HCT116 (cell line): ENCODE results near the gene VMP1. TPM values are rescaled to one million over a fixed set of nuclear protein-coding genes. Genes with fewer than 3 reads are reported as not detected.

Experiments used
- ATAC-seq: fragments of 200-7000 bp; cut with Tn5 transposase; 2 replicates; pipeline ENCODE4 v1.9.1; 2020; ENCODE audit warnings: mild to moderate bottlenecking, moderate library complexity
- BruUV-seq: library from RNA; stranded (reverse); fragments of 400-500 nt; replicated peaks from 2 replicates; lab custom pipeline; 2021; lab: Mats Ljungman, UMichigan
- CTCF ChIA-PET: fragments of 300-600 bp; sonication (Branson Sonifier 250); formaldehyde crosslinking; loops from one replicate; lab custom pipeline; 2021; ENCODE audit warnings: antibody characterized with exemption; lab: Charles Lee
- POLR2A ChIA-PET: fragments of 300-600, 350-600 bp; sonication (Branson Sonifier 250); formaldehyde crosslinking; loops from one replicate; lab custom pipeline; 2021; ENCODE audit warnings: antibody characterized with exemption; lab: Charles Lee
- RAD21 ChIA-PET, 2 experiments: fragments of 300-600 bp; sonication (Branson Sonifier 250); formaldehyde crosslinking; loops; one replicate each; lab custom pipeline; 2023; ENCODE audit warnings: low total read pairs in 2 of 2; ENCODE audit not compliant: uncharacterized antibody in 2 of 2, unreplicated experiment in 2 of 2, low non-redundant PET in 1 of 2; lab: Charles Lee
- DNase-seq: peaks from one replicate; pipeline ENCODE4 v3.0.0-alpha.2; 2010; ENCODE audit warnings: low read depth, low spot score
- H2AFZ ChIP-seq: fragments of 200-600 bp; shearing (Covaris generic), sonication (generic); 2 replicates; pipeline ENCODE4 v1.6.1; 2017; ENCODE audit warnings: low read depth, mixed run types, mixed read lengths, antibody characterized with exemption, low read length; ENCODE audit not compliant: poor library complexity, severe bottlenecking
- H3K27ac ChIP-seq: 2 replicates; pipeline ENCODE4 v1.5.1; 2012; ENCODE audit warnings: low read depth, low read length
- H3K27me3 ChIP-seq: fragments of 200-600 bp; sonication (generic); 2 replicates; pipeline ENCODE4 v1.6.1; 2016; ENCODE audit warnings: mixed run types, low read length, mixed read lengths; ENCODE audit not compliant: insufficient read depth
- H3K36me3 ChIP-seq, 2 experiments: fragments of 200-500 bp in 1 of 2; fragments of 200-600 bp in 1 of 2; sonication (Bioruptor generic) in 1 of 2; sonication (generic) in 1 of 2; 2 replicates each; pipeline versions ENCODE4 v1.5.1 to v1.6.1; 2014 to 2016; ENCODE audit warnings: low read length in 2 of 2, inconsistent platforms in 1 of 2, mixed read lengths in 1 of 2, mixed run types in 1 of 2; ENCODE audit not compliant: insufficient read depth in 2 of 2, control insufficient read depth in 1 of 2
- H3K4me1 ChIP-seq, 2 experiments: fragments of 200-600 bp in 1 of 2; sonication (generic) in 1 of 2; 2 replicates each; pipeline versions ENCODE4 v1.5.1 to v1.6.1; 2012 to 2017; ENCODE audit warnings: low read length in 2 of 2, inconsistent platforms in 1 of 2, mild to moderate bottlenecking in 1 of 2, mixed read lengths in 1 of 2, mixed run types in 1 of 2, moderate library complexity in 1 of 2; ENCODE audit not compliant: insufficient read depth in 2 of 2, control insufficient read depth in 1 of 2
- H3K4me2 ChIP-seq: fragments of 200-600 bp; sonication (generic); 2 replicates; pipeline ENCODE4 v1.6.1; 2017; ENCODE audit warnings: mixed run types, low read length, mixed read lengths
- H3K4me3 ChIP-seq, 2 experiments: fragments of 200-600 bp in 1 of 2; sonication (generic) in 1 of 2; replicated peaks in 1 of 2; 2 replicates each; pipeline ENCODE4 v1.5.1; 2011 to 2016; ENCODE audit warnings: low read length in 2 of 2, control low read depth in 1 of 2, low read depth in 1 of 2, mild to moderate bottlenecking in 1 of 2, mixed read lengths in 1 of 2, mixed run types in 1 of 2
- H3K79me2 ChIP-seq: fragments of 200-600 bp; sonication (generic); 2 replicates; pipeline ENCODE4 v1.6.1; 2017; ENCODE audit warnings: mild to moderate bottlenecking, mixed run types, low read length, moderate library complexity, mixed read lengths; ENCODE audit not compliant: insufficient read depth
- H3K9ac ChIP-seq: fragments of 200-600 bp; sonication (generic); 2 replicates; pipeline ENCODE4 v1.6.1; 2016; ENCODE audit warnings: low read length, mixed read lengths
- H3K9me2 ChIP-seq: fragments of 200-600 bp; sonication (generic), shearing (Covaris generic); 2 replicates; pipeline ENCODE4 v1.6.1; 2017; ENCODE audit warnings: mixed run types, mild to moderate bottlenecking, moderate library complexity; ENCODE audit not compliant: insufficient read depth
- H3K9me3 ChIP-seq, 2 experiments: fragments of 200-500 bp in 1 of 2; fragments of 200-600 bp in 1 of 2; sonication (Bioruptor generic) in 1 of 2; sonication (generic) in 1 of 2; 2 replicates each; pipeline ENCODE4 v1.6.1; 2014 to 2017; ENCODE audit warnings: low read length in 2 of 2, mixed read lengths in 2 of 2, inconsistent platforms in 1 of 2, low read depth in 1 of 2, mild to moderate bottlenecking in 1 of 2, mixed run types in 1 of 2, moderate library complexity in 1 of 2; ENCODE audit not compliant: control insufficient read depth in 1 of 2, insufficient read depth in 1 of 2
- H4K20me1 ChIP-seq: fragments of 200-600 bp; sonication (generic), shearing (Covaris generic); 2 replicates; pipeline ENCODE4 v1.6.1; 2017; ENCODE audit warnings: mixed run types, mild to moderate bottlenecking, moderate library complexity; ENCODE audit not compliant: insufficient read depth
- ATF3 ChIP-seq: IDR thresholded peaks from 2 replicates; pipeline ENCODE4 v1.6.1; 2012
- CBX3 ChIP-seq: IDR thresholded peaks from 2 replicates; pipeline ENCODE4 v1.6.1; 2012; ENCODE audit warnings: low read depth
- CEBPB ChIP-seq: IDR thresholded peaks from 2 replicates; pipeline ENCODE4 v1.6.1; 2012; ENCODE audit warnings: low read depth
- CTCF ChIP-seq, 3 experiments: fragments of 200-600 bp in 1 of 3; sonication (generic) in 1 of 3; IDR thresholded peaks in 2 of 3; conservative IDR thresholded peaks in 1 of 3; 2 replicates each; pipeline ENCODE4 v1.5.1; 2012 to 2017; ENCODE audit warnings: low read depth in 2 of 3, low read length in 2 of 3, antibody characterized with exemption in 1 of 3, borderline replicate concordance in 1 of 3, control low read depth in 1 of 3, mild to moderate bottlenecking in 1 of 3, mixed read lengths in 1 of 3, mixed run types in 1 of 3, moderate library complexity in 1 of 3; ENCODE audit not compliant: insufficient read depth in 1 of 3
- ELF1 ChIP-seq: IDR thresholded peaks from 2 replicates; pipeline ENCODE4 v1.6.1; 2012; ENCODE audit warnings: low read depth, borderline replicate concordance
- EZH2 ChIP-seq: fragments of 200-600 bp; sonication (generic); IDR thresholded peaks from 2 replicates; pipeline ENCODE4 v1.6.1; 2017; ENCODE audit warnings: antibody characterized with exemption, mixed run types
- EZH2phosphoT487 ChIP-seq: fragments of 200-600 bp; IDR thresholded peaks from 2 replicates; pipeline ENCODE4 v1.6.1; 2018; ENCODE audit warnings: antibody characterized with exemption, borderline replicate concordance
- FOSL1 ChIP-seq: IDR thresholded peaks from 2 replicates; pipeline ENCODE4 v1.6.1; 2012; ENCODE audit warnings: low read depth
- MAX ChIP-seq: IDR thresholded peaks from 2 replicates; pipeline ENCODE4 v1.6.1; 2012
- POLR2A ChIP-seq: IDR thresholded peaks from 2 replicates; pipeline ENCODE4 v1.7.0; 2011; ENCODE audit warnings: borderline replicate concordance; ENCODE audit not compliant: insufficient read depth, insufficient read length; ENCODE audit errors: extremely low read depth
- POLR2AphosphoS5 ChIP-seq: IDR thresholded peaks from 2 replicates; pipeline ENCODE4 v1.6.1; 2011; ENCODE audit warnings: mild to moderate bottlenecking, low read depth, low read length, moderate library complexity
- RAD21 ChIP-seq: IDR thresholded peaks from 2 replicates; pipeline ENCODE4 v1.6.1; 2012; ENCODE audit warnings: low read depth, mild to moderate bottlenecking
- SIN3A ChIP-seq: IDR thresholded peaks from 2 replicates; pipeline ENCODE4 v1.6.1; 2012; ENCODE audit warnings: low read depth
- SP1 ChIP-seq: IDR thresholded peaks from 2 replicates; pipeline ENCODE4 v1.6.1; 2012; ENCODE audit warnings: low read depth
- SRF ChIP-seq: IDR thresholded peaks from 2 replicates; pipeline ENCODE4 v1.6.1; 2012; ENCODE audit warnings: low read depth
- TCF7L2 ChIP-seq: IDR thresholded peaks from 2 replicates; pipeline ENCODE4 v1.7.0; 2011; ENCODE audit warnings: borderline replicate concordance, inconsistent platforms; ENCODE audit not compliant: insufficient read depth, insufficient read length; ENCODE audit errors: extremely low read depth
- YY1 ChIP-seq: IDR thresholded peaks from 2 replicates; pipeline ENCODE4 v1.6.1; 2011; ENCODE audit warnings: low read length, low read depth, moderate library complexity, mild to moderate bottlenecking; ENCODE audit not compliant: insufficient replicate concordance; ENCODE audit errors: extremely low read depth
- ZBTB33 ChIP-seq: IDR thresholded peaks from 2 replicates; pipeline ENCODE4 v1.6.1; 2011; ENCODE audit warnings: mild to moderate bottlenecking, low read length, moderate library complexity; ENCODE audit not compliant: insufficient replicate concordance; ENCODE audit errors: extremely low read depth
- ZFX ChIP-seq: fragments of 450-650 bp; IDR thresholded peaks from 2 replicates; pipeline ENCODE4 v1.6.1; 2017
- intact Hi-C: fragments of 100-400 bp; cut with micrococcal nuclease; formaldehyde crosslinking; loops from 2 replicates; pipeline ENCODE4 v1.10.0; 2022
- total RNA-seq: library from RNA; stranded (reverse); gene quantifications from one replicate; pipeline ENCODE4 v1.2.1, GENCODE V29; 2021; ENCODE audit not compliant: unreplicated experiment

Gene VMP1
- total RNA-seq, 1 experiment from 2014 or later = 366 TPM

- H3K27me3 ChIP-seq = no peaks in the 10 kb centered on the region
- H4K20me1 ChIP-seq = no peaks in the 10 kb centered on the region
- no peaks in the 10 kb centered on the region for H3K9me2 ChIP-seq
- POLR2A ChIA-PET = no interaction called here
- H2AFZ ChIP-seq = no peak overlapping the region
- H3K27ac ChIP-seq = no peak overlapping the region
- no peaks in the 10 kb centered on the region for H3K79me2 ChIP-seq
- no peak overlapping the region for H3K9ac ChIP-seq
- no peak for ATAC-seq
- RAD21 ChIA-PET = no interaction called here
- no peaks in the 10 kb centered on the region for H3K36me3 ChIP-seq
- intact Hi-C loops = no loop called here
- no peaks in the 10 kb centered on the region for H3K9me3 ChIP-seq
- CTCF ChIA-PET = no interaction called here
- H3K4me2 ChIP-seq = no peak overlapping the region
- BruUV-seq = no TSS peak
- peaks cover 72 to 88% of the 10 kb centered on the region in 2 experiments for H3K4me1 ChIP-seq
- no peak for DNase-seq
- H3K4me3 ChIP-seq = no peak overlapping the region
- TF ChIP-seq YY1 (no peak), TCF7L2 (no peak), EZH2phosphoT487 (no peak), POLR2AphosphoS5 (no peak), CBX3 (no peak), POLR2A (no peak), SIN3A (no peak), EZH2 (no peak), SRF (no peak), FOSL1 (no peak), RAD21 (no peak), ATF3 (no peak), ZBTB33 (no peak), ELF1 (no peak), SP1 (no peak), MAX (no peak), CEBPB (no peak), ZFX (no peak), CTCF (IDR thresholded peaks at IDR 0.05 in 2 of 3, conservative IDR thresholded peaks at IDR 0.05 in 1 of 3; ENCODE audit: borderline replicate concordance in 1 of 3, insufficient read depth in 1 of 3, low read depth in 2 of 3, low read length in 2 of 3) (no peak)
These were observed 144.3 kb downstream of the VMP1 start for GRCh38 chr17:59851439-59852375.
